Measurements from ENCODE around the gene CLBA1. TPM values are rescaled to one million over a fixed set of nuclear protein-coding genes. Genes with fewer than 3 reads are reported as not detected.

The CLBA1 gene
- total and polyA plus RNA-seq, 3 donors from 2014 or later, result 27.6 to 53.9 (median 47.6) TPM

GRCh38 chr14:105014631-105015030 is 29.0 kb downstream of the CLBA1 start:
- intact Hi-C loops (cut with DNase I; ENCODE audit: low total_unique reads), result no loop called here
- H3K27me3 ChIP-seq, result no peaks in the 10 kb centered on the region
- H3K9me3 ChIP-seq, result no peaks in the 10 kb centered on the region
- no peak overlapping the region for H3K4me3 ChIP-seq
- no peak for TF ChIP-seq CTCF (IDR thresholded peaks at IDR 0.05)
- no peak for TF ChIP-seq POLR2A (IDR thresholded peaks at IDR 0.05)
- no peak for DNase-seq
- H3K4me1 ChIP-seq, result no peaks in the 10 kb centered on the region
- no peaks in the 10 kb centered on the region for H3K36me3 ChIP-seq (ENCODE audit: low read depth, missing control alignments)
- 72 to 85% methylated on average over 4 of the region's 4 CpGs for WGBS, 2 donors
- no peak overlapping the region for H3K27ac ChIP-seq

GRCh38 chr14:105015242-105015641 is 29.7 kb downstream of the CLBA1 start:
- H3K27me3 ChIP-seq, result no peaks in the 10 kb centered on the region
- H3K4me3 ChIP-seq, result no peak overlapping the region
- H3K27ac ChIP-seq, result no peak overlapping the region
- H3K9me3 ChIP-seq, result no peaks in the 10 kb centered on the region
- intact Hi-C loops (cut with DNase I; ENCODE audit: low total_unique reads), result no loop called here
- peaks cover 5% of the 10 kb centered on the region for H3K4me1 ChIP-seq
- TF ChIP-seq POLR2A (IDR thresholded peaks at IDR 0.05) (no peak), CTCF (IDR thresholded peaks at IDR 0.05) (no peak)
- no peak for DNase-seq
- no peaks in the 10 kb centered on the region for H3K36me3 ChIP-seq (ENCODE audit: low read depth, missing control alignments)
- 84 to 88% methylated on average over 8 to 9 of the region's 9 CpGs for WGBS, 2 donors

DNA sequence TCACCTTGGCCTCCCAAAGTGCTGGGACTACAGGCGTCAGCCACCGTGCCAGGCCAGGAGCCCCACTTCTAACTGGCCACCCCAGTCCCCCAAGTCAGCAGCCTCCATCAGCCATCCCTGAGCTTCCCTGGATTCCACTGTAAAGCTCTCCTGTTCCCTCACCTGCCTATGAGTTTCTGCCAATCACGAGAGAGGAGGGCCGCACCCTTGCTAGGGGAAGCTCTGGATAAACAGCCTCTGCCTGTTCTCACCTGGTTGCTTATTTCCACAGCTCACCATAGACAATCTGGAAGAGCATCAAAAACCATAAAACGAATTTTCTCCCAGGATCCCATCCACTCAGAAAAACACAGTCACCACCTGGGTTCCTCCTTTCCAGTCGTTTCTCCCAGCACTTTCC is 30.3 kb downstream of the CLBA1 start:
- intact Hi-C loops (cut with DNase I; ENCODE audit: low total_unique reads), result no loop called here
- DNase-seq, result no peak
- peaks cover 6% of the 10 kb centered on the region for H3K4me1 ChIP-seq

DNA sequence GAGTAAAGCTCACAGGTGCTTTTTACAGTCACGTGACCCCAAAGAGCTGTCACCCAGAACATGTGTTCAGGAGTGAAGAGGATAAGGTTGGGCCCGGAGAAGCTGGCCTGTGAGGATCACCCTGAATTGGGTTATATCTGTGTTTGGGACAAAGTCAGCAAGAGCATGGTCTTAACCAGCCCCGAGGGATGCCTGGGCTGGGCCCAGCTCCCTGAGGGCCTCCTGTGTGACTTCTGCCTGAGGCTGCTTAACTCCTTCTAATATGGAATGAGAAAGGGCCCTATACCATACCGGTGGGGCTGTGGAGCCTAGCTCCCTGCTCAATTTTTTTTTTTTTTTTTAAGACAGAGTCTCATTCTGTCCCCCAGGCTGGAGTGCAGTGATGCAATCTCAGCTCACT is 32.8 kb downstream of the CLBA1 start:
- Histone ChIP-seq H3K9me3 (no peaks in the 10 kb centered on the region), H3K27ac (no peak overlapping the region), H3K4me3 (no peak overlapping the region), H3K4me1 (peaks cover 11% of the 10 kb centered on the region), H3K36me3 (ENCODE audit: low read depth, missing control alignments) (no peaks in the 10 kb centered on the region), H3K27me3 (no peaks in the 10 kb centered on the region)
- no peak for DNase-seq
- 60 to 79% methylated on average over 4 of the region's 4 CpGs for WGBS, 2 donors
- intact Hi-C loops (cut with DNase I; ENCODE audit: low total_unique reads), result no loop called here
- TF ChIP-seq POLR2A (IDR thresholded peaks at IDR 0.05) (no peak), CTCF (IDR thresholded peaks at IDR 0.05) (no peak)

More for the DNA sequence above, 30.3 kb downstream of the CLBA1 start:
- no peak overlapping the region for H3K4me3 ChIP-seq
- no peak overlapping the region for H3K27ac ChIP-seq
- H3K9me3 ChIP-seq, result no peaks in the 10 kb centered on the region
- H3K27me3 ChIP-seq, result no peaks in the 10 kb centered on the region
- H3K36me3 ChIP-seq (ENCODE audit: low read depth, missing control alignments), result no peaks in the 10 kb centered on the region
- no peak for TF ChIP-seq POLR2A (IDR thresholded peaks at IDR 0.05)
- 74 to 93% methylated on average over 6 of the region's 6 CpGs for WGBS, 2 donors

DNA sequence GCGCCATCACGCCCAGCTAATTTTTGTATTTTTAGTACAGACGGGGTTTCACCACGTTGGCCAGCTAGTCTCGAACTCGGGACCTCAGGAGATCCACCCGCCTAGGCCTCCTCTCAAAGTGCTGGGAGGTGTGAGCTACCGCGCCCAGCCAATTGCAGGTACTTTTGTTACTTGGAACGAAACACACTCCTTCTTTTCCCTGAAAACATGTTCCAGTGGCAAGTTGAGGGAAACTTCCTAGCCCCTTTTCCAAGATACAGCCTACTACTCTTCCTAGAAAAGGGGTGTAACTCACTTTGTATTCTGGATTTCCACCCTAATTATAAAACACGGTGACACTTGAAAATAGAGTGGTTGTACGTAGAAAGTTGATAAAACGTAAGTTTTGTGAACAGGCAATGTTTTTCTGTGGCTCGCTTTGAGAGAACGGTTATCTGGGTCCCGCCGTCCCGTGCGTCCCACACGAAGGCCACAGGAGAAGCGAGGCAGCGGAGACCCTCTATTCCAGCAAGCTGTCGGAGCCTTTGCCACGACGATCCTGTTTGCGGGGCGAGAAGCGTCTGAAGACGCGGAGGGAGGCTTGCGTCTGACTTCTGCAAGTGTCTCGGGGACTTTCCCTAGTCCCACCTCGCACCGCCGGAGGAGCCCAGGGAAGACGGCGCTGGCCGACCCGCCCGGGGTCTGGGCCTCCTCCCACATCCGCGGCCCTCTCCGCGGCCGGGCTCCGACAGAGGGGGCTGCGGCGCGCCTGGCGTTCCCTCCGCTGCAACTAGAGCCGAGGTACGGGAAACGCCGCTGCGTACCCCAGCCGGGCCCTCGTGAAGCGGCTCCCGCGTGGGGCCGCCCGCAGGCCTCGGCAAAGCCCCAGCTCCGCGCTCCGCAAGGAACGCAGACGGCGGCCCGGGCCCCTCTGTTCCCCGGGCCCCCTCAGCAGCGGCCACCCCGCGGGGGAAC is 34.5 kb downstream of the CLBA1 start:
- Histone ChIP-seq H3K4me1 (peaks cover 11% of the 10 kb centered on the region), H3K36me3 (ENCODE audit: low read depth, missing control alignments) (no peaks in the 10 kb centered on the region), H3K9me3 (no peaks in the 10 kb centered on the region), H3K27me3 (no peaks in the 10 kb centered on the region), H3K4me3 (peak overlapping the region; percentile 78 to 82), H3K27ac (peak overlapping the region; percentile 45 to 80)
- TF ChIP-seq CTCF (IDR thresholded peaks at IDR 0.05) (no peak), POLR2A (IDR thresholded peaks at IDR 0.05) (no peak)
- WGBS, 2 donors, result 9 to 10% methylated on average over 29 to 50 of the region's 75 CpGs
- intact Hi-C loops (cut with DNase I; ENCODE audit: low total_unique reads), result loop anchor here (10.0 kb wide), 1 partner anchor 45 kb away; the partner anchor contains the start of gene AHNAK2
- DNase-seq, result no peak

Measured in testis (tissue), 3 donors.